Neural cell (in vitro differentiated cells): Measurements from ENCODE around the gene PARP3.

Source experiments
- MXI1 ChIP-seq: fragments of 450-650 bp; conservative IDR thresholded peaks from 2 replicates; pipeline ENCODE4 v1.6.1; 2014; ENCODE audit warnings: antibody characterized with exemption, mild to moderate bottlenecking; ENCODE audit not compliant: poor library complexity, severe bottlenecking
- REST ChIP-seq: IDR thresholded peaks from 2 replicates; pipeline ENCODE4 v1.6.1; 2012; ENCODE audit warnings: borderline replicate concordance

- no peak for TF ChIP-seq REST
- no peak for TF ChIP-seq MXI1
These were observed 5.1 kb upstream of the PARP3 start for GRCh38 chr3:51937014-51937413.
